Panc1 (cell line): ENCODE data around the gene BLTP3B. TPM values are rescaled to one million over a fixed set of nuclear protein-coding genes. Genes with fewer than 3 reads are reported as not detected.

Experiments used
- ATAC-seq: fragments of 200-7000 bp; cut with Tn5 transposase; 2 replicates; pipeline ENCODE4 v1.9.1; 2020; ENCODE audit warnings: mild to moderate bottlenecking, moderate library complexity
- BruUV-seq: library from RNA; stranded (reverse); fragments of 400-500 nt; replicated peaks from 2 replicates; lab custom pipeline; 2021; lab: Mats Ljungman, UMichigan
- CTCF ChIA-PET: fragments of 300-600 bp; sonication (Branson Sonifier 250); formaldehyde crosslinking; loops from one replicate; lab custom pipeline; 2022; ENCODE audit warnings: antibody characterized with exemption; lab: Charles Lee
- POLR2A ChIA-PET: fragments of 300-600 bp; sonication (Branson Sonifier 250); formaldehyde crosslinking; loops from one replicate; lab custom pipeline; 2022; ENCODE audit warnings: antibody characterized with exemption; lab: Charles Lee
- DNase-seq: peaks from one replicate; pipeline ENCODE4 v3.0.0-alpha.2; 2010; ENCODE audit warnings: low read depth, low spot score
- H3K27ac ChIP-seq: 2 replicates; pipeline ENCODE4 v1.5.1; 2011; ENCODE audit warnings: mild to moderate bottlenecking, low read length, inconsistent platforms
- H3K27me3 ChIP-seq: fragments of 200-500 bp; sonication (Bioruptor generic); 2 replicates; pipeline ENCODE4 v1.6.0; 2014; ENCODE audit warnings: low read length, inconsistent platforms; ENCODE audit not compliant: control insufficient read depth, insufficient read depth
- H3K36me3 ChIP-seq: fragments of 200-500 bp; sonication (Bioruptor generic); 2 replicates; pipeline ENCODE4 v1.5.1; 2014; ENCODE audit warnings: inconsistent platforms, mild to moderate bottlenecking, low read length, moderate library complexity; ENCODE audit not compliant: control insufficient read depth, insufficient read depth
- H3K4me1 ChIP-seq: 2 replicates; pipeline ENCODE4 v1.5.1; 2011; ENCODE audit warnings: inconsistent platforms, mild to moderate bottlenecking, low read length, moderate library complexity; ENCODE audit not compliant: control insufficient read depth, insufficient read depth
- H3K4me3 ChIP-seq, 2 experiments: 2 replicates each; pipeline ENCODE4 v1.5.1; 2011 to 2012; ENCODE audit warnings: low read depth in 2 of 2, low read length in 2 of 2, mild to moderate bottlenecking in 2 of 2, inconsistent platforms in 1 of 2, moderate library complexity in 1 of 2
- H3K9me3 ChIP-seq: fragments of 200-500 bp; sonication (Bioruptor generic); 2 replicates; pipeline ENCODE4 v1.5.1; 2014; ENCODE audit warnings: low read depth, mild to moderate bottlenecking, inconsistent platforms, low read length, moderate library complexity; ENCODE audit not compliant: control insufficient read depth, insufficient read depth
- CTCF ChIP-seq: fragments of 450-650 bp; IDR thresholded peaks from 2 replicates; pipeline ENCODE4 v1.5.1; 2017; ENCODE audit warnings: mild to moderate bottlenecking
- POLR2AphosphoS5 ChIP-seq: IDR thresholded peaks from 2 replicates; pipeline ENCODE4 v1.6.1; 2012; ENCODE audit warnings: mild to moderate bottlenecking, low read depth, low read length, moderate library complexity
- REST ChIP-seq, 2 experiments: IDR thresholded peaks; 2 replicates each; pipeline ENCODE4 v1.6.1; 2011 to 2012; ENCODE audit warnings: low read depth in 2 of 2, control low read depth in 1 of 2, low read length in 1 of 2, mild to moderate bottlenecking in 1 of 2, moderate library complexity in 1 of 2; ENCODE audit not compliant: insufficient read depth in 1 of 2
- SIN3A ChIP-seq: IDR thresholded peaks from 2 replicates; pipeline ENCODE4 v1.6.1; 2012; ENCODE audit warnings: low read depth, mild to moderate bottlenecking, low read length, moderate library complexity, borderline replicate concordance; ENCODE audit not compliant: insufficient read depth
- TCF7L2 ChIP-seq: IDR thresholded peaks from 2 replicates; pipeline ENCODE4 v1.6.1; 2011; ENCODE audit warnings: mild to moderate bottlenecking, low read depth, low read length, inconsistent platforms
- in situ Hi-C: cut with HindIII; loops from 2 replicates; pipeline ENCODE4 v1.10.0; 2016; ENCODE audit warnings: low sequenced_read_pairs, low pct_unique_long_range_greater_than_20kb
- intact Hi-C: fragments of 100-400 bp; cut with micrococcal nuclease; formaldehyde crosslinking; loops from one replicate; pipeline ENCODE4 v1.10.0; 2022; ENCODE audit not compliant: unreplicated experiment
- total RNA-seq: library from RNA; stranded (reverse); gene quantifications from one replicate; pipeline ENCODE4 v1.2.1, GENCODE V29; 2021; ENCODE audit not compliant: unreplicated experiment

BLTP3B gene
- total RNA-seq, 1 experiment from 2014 or later = 32.2 TPM

GRCh38 chr12:100123316-100124095 lies 19.2 kb downstream of the BLTP3B start:
- H3K27ac ChIP-seq = no peak overlapping the region

GRCh38 chr12:100120355-100120754 lies 22.3 kb downstream of the BLTP3B start:
- in situ Hi-C loops (no loop called here), intact Hi-C loops (no loop called here)
- Histone ChIP-seq H3K4me3 (no peak overlapping the region), H3K4me1 (no peaks in the 10 kb centered on the region), H3K27ac (no peak overlapping the region), H3K36me3 (no peaks in the 10 kb centered on the region), H3K9me3 (no peaks in the 10 kb centered on the region), H3K27me3 (no peaks in the 10 kb centered on the region)
- TF ChIP-seq REST (IDR thresholded peaks at IDR 0.05; ENCODE audit: insufficient read depth in 1 of 2, low read depth in 2 of 2, low read length in 1 of 2) = no peak
- no peak for TF ChIP-seq TCF7L2
- no peak for TF ChIP-seq POLR2AphosphoS5
- TF ChIP-seq CTCF = no peak
- no peak for TF ChIP-seq SIN3A
- ATAC-seq (no peak), DNase-seq (no peak)
- ChIA-PET POLR2A (no interaction called here), CTCF (no interaction called here)
- no TSS peak for BruUV-seq

More at GRCh38 chr12:100123316-100124095, 19.2 kb downstream of the BLTP3B start:
- no peaks in the 10 kb centered on the region for H3K36me3 ChIP-seq
- ChIA-PET POLR2A (interaction anchor here (0.6 kb wide), 1 partner anchor 11 kb away, joined by 11 read pairs; no protein-coding TSS in a partner anchor), CTCF (no interaction called here)
- in situ Hi-C loops = no loop called here
- H3K9me3 ChIP-seq = no peaks in the 10 kb centered on the region
- intact Hi-C loops = no loop called here
- no peaks in the 10 kb centered on the region for H3K27me3 ChIP-seq
- no TSS peak for BruUV-seq
- TF ChIP-seq SIN3A (no peak), REST (IDR thresholded peaks at IDR 0.05; ENCODE audit: insufficient read depth in 1 of 2, low read depth in 2 of 2, low read length in 1 of 2) (no peak), POLR2AphosphoS5 (no peak), TCF7L2 (no peak), CTCF (no peak)
- DNase-seq (no peak), ATAC-seq (no peak)
- H3K4me3 ChIP-seq = no peak overlapping the region
- peaks cover 2% of the 10 kb centered on the region; the same call in 1 of the 2 replicates for H3K4me1 ChIP-seq
